IPS DF 6.9 (cell line): ENCODE data around the gene GRAPL.
"Not testable (repeated sequence)": the region's sequence is repeated elsewhere in the genome, so short reads cannot be mapped to it uniquely, and the experiment has no call there.

Experiments
- DNase-seq: peaks from one replicate; pipeline ENCODE4 v3.0.0-alpha.2; 2013; ENCODE audit warnings: low read depth, low spot score
- H3K27ac ChIP-seq: one replicate; pipeline ENCODE4 v1.5.1; 2013; ENCODE audit warnings: low read length, control low read depth
- H3K27me3 ChIP-seq: 2 replicates; pipeline ENCODE4 v1.6.1; 2013; ENCODE audit warnings: mild to moderate bottlenecking, low read length; ENCODE audit not compliant: control insufficient read depth, insufficient read depth
- H3K36me3 ChIP-seq: 2 replicates; pipeline ENCODE4 v1.6.1; 2013; ENCODE audit warnings: low read length; ENCODE audit not compliant: control insufficient read depth, insufficient read depth
- H3K4me1 ChIP-seq: 2 replicates; pipeline ENCODE4 v1.6.1; 2013; ENCODE audit warnings: low read length; ENCODE audit not compliant: control insufficient read depth, insufficient read depth
- H3K4me3 ChIP-seq: 2 replicates; pipeline ENCODE4 v1.5.1; 2013; ENCODE audit warnings: mild to moderate bottlenecking, low read length
- H3K9me3 ChIP-seq: 2 replicates; pipeline ENCODE4 v1.6.1; 2013; ENCODE audit warnings: low read length, inconsistent platforms; ENCODE audit not compliant: control insufficient read depth, insufficient read depth
- WGBS: extraction: QIAGEN DNeasy Blood & Tissue Kit; methylation state at CpG from one replicate; pipeline ENCODE4 v1.1.7; 2013; ENCODE audit warnings: mixed read lengths, missing lambda C conversion rate; ENCODE audit not compliant: insufficient read length, insufficient coverage; 5-methylcytosine and 5-hydroxymethylcytosine counted together

Gene GRAPL

GRCh38 chr17:19137959-19138358 is 10.6 kb downstream of the GRAPL start:
- not testable (repeated sequence) for H3K27me3 ChIP-seq, H3K9me3 ChIP-seq, DNase-seq, H3K36me3 ChIP-seq, H3K4me1 ChIP-seq, H3K4me3 ChIP-seq, H3K27ac ChIP-seq
- WGBS: no CpG with 5 or more reads among the region's 6 CpGs

DNA sequence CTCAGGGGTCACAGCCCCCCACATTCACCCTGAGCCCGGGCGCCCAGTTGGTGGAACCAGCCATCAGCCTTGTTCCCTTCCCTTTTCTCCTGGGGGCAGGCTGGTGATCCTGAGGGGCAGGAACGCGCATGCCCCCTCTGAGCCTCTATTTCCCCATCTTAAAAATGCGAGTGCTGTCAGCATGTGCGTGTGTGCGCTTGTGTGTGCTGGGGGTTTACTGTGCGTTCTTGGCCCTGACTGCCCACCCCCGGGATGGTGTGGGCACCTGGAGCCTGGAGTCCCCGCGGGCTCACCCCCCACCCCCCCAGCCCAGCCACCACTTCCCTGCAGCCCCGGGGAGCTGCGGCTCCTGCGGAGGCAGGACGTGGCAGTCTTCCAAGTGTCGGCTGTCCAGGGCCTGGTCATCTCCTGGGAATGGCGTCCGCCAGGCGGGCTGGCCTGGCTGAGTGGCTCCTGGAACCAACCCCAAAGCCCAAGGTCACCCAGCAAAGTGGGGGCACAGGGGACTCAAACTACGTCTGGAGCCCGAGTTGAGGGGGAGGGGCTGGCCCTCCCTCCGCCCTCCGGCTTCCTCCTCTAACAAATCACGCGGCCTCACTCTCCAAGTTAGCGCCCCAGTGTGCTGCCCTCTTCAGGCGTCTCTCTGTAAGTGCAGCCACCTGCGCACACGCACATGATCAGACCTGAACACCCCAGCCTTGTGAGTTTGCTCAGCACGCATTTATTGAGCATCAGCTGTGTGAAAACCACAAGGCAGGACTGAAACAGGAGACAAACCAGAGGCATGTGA is 14.2 kb downstream of the GRAPL start:
- no CpG with 5 or more reads among the region's 30 CpGs for WGBS
- H3K4me3 ChIP-seq, H3K27ac ChIP-seq, H3K4me1 ChIP-seq, H3K36me3 ChIP-seq, DNase-seq, H3K9me3 ChIP-seq, H3K27me3 ChIP-seq: not testable (repeated sequence)

- not testable (repeated sequence) for H3K9me3 ChIP-seq, H3K36me3 ChIP-seq, H3K27me3 ChIP-seq, H3K4me1 ChIP-seq, H3K4me3 ChIP-seq, DNase-seq, H3K27ac ChIP-seq
- no CpG with 5 or more reads among the region's 4 CpGs for WGBS
These were observed 15.0 kb downstream of the GRAPL start for GRCh38 chr17:19142419-19142818.

GRCh38 chr17:19143097-19143777 is 15.8 kb downstream of the GRAPL start:
- not testable (repeated sequence) for H3K9me3 ChIP-seq, DNase-seq, H3K4me1 ChIP-seq, H3K27me3 ChIP-seq, H3K4me3 ChIP-seq, H3K27ac ChIP-seq, H3K36me3 ChIP-seq
- no CpG with 5 or more reads among the region's 5 CpGs for WGBS

- not testable (repeated sequence) for H3K36me3 ChIP-seq, H3K4me3 ChIP-seq, H3K9me3 ChIP-seq, H3K27ac ChIP-seq, DNase-seq, H3K27me3 ChIP-seq, H3K4me1 ChIP-seq
- WGBS: no CpG with 5 or more reads among the region's 5 CpGs
These were observed 17.0 kb downstream of the GRAPL start for GRCh38 chr17:19144373-19144772.

- not testable (repeated sequence) for H3K4me3 ChIP-seq, H3K4me1 ChIP-seq, DNase-seq, H3K27ac ChIP-seq, H3K27me3 ChIP-seq, H3K9me3 ChIP-seq, H3K36me3 ChIP-seq
- no CpG with 5 or more reads among the region's 11 CpGs for WGBS
These were observed 18.1 kb downstream of the GRAPL start for GRCh38 chr17:19145471-19145870.

- not testable (repeated sequence) for H3K36me3 ChIP-seq, H3K27me3 ChIP-seq, H3K4me3 ChIP-seq, H3K9me3 ChIP-seq, DNase-seq, H3K4me1 ChIP-seq, H3K27ac ChIP-seq
- WGBS: no CpG with 5 or more reads among the region's 9 CpGs
These were observed 23.6 kb downstream of the GRAPL start for GRCh38 chr17:19150678-19151615.

DNA sequence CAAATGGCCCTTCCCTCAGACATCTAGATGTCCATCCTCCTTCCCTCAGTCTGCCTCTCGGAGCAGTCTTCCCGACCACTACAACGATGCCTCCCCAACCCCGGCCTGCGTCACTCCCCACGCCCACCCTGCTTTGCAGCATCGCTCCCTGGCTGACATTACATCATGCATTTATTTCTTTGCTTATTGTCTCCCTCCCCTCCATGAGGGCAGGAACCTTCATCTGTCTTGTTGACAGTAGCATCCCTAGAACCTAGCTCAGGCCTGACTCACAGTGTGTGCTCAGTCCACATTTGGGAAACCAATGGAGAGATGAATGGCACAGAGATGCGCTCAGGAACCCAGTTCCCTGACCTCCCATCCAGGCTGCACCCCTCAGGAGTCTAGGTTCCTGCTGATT is 30.2 kb downstream of the GRAPL start:
- not testable (repeated sequence) for H3K27me3 ChIP-seq, H3K4me1 ChIP-seq, H3K27ac ChIP-seq, H3K36me3 ChIP-seq, DNase-seq, H3K4me3 ChIP-seq, H3K9me3 ChIP-seq
- WGBS: no CpG with 5 or more reads among the region's 8 CpGs

GRCh38 chr17:19158478-19158877 is 31.1 kb downstream of the GRAPL start:
- H3K4me3 ChIP-seq, H3K27me3 ChIP-seq, H3K4me1 ChIP-seq, H3K27ac ChIP-seq, H3K36me3 ChIP-seq, DNase-seq, H3K9me3 ChIP-seq: not testable (repeated sequence)
- no CpG with 5 or more reads among the region's 10 CpGs for WGBS

- WGBS: no CpG with 5 or more reads among the region's 2 CpGs
- H3K27me3 ChIP-seq, H3K27ac ChIP-seq, H3K9me3 ChIP-seq, H3K36me3 ChIP-seq, H3K4me1 ChIP-seq, H3K4me3 ChIP-seq, DNase-seq: not testable (repeated sequence)
These were observed 31.5 kb downstream of the GRAPL start for GRCh38 chr17:19158938-19159337.
